Transverse colon (tissue), 4 donors: Measurements from ENCODE around the gene MRS2. TPM values are rescaled to one million over a fixed set of nuclear protein-coding genes. Genes with fewer than 3 reads are reported as not detected.

Source experiments
- DNase-seq: peaks from one replicate; pipeline ENCODE4 v3.0.0-alpha.2; 2019
- H3K27ac ChIP-seq, 4 donors: fragments of 200-600 bp; sonication (generic); 2 replicates each; pipeline ENCODE4 v1.5.1; 2016 to 2018; ENCODE audit warnings: inconsistent platforms in 4 of 4
- H3K27me3 ChIP-seq: fragments of 200-600 bp; sonication (generic); 2 replicates; pipeline ENCODE4 v1.5.1; 2017; ENCODE audit warnings: inconsistent platforms
- H3K36me3 ChIP-seq, 4 donors: fragments of 200-600 bp; sonication (generic); 2 replicates each; pipeline ENCODE4 v1.5.1; 2017 to 2019; ENCODE audit warnings: inconsistent platforms in 4 of 4
- H3K4me1 ChIP-seq, 4 donors: fragments of 200-600 bp; sonication (generic); 2 replicates each; pipeline ENCODE4 v1.5.1; 2017 to 2020; ENCODE audit warnings: inconsistent platforms in 4 of 4
- H3K4me3 ChIP-seq, 4 donors: fragments of 200-600 bp; sonication (generic); 1 replicate in 1 of 4; 2 replicates in 3 of 4; pipeline versions ENCODE4 v1.5.1 to v1.6.1; 2017 to 2019; ENCODE audit warnings: inconsistent platforms in 4 of 4
- H3K9me3 ChIP-seq, 2 donors: fragments of 200-600 bp; sonication (generic); 2 replicates each; pipeline ENCODE4 v1.5.1; 2017 to 2019; ENCODE audit warnings: inconsistent platforms in 2 of 2
- EP300 ChIP-seq: sonication (generic); formaldehyde crosslinking; IDR thresholded peaks from one replicate; pipeline ENCODE4 v1.6.1; 2017; ENCODE audit warnings: antibody characterized with exemption, low read depth
- POLR2A ChIP-seq: fragments of 450-650 bp; IDR thresholded peaks from one replicate; pipeline ENCODE4 v1.6.1; 2016; ENCODE audit warnings: antibody characterized with exemption, mild to moderate bottlenecking, moderate library complexity
- POLR2AphosphoS5 ChIP-seq, 3 donors: sonication (generic); formaldehyde crosslinking; IDR thresholded peaks; one replicate each; pipeline ENCODE4 v1.6.1; 2016; ENCODE audit warnings: antibody characterized with exemption in 3 of 3
- WGBS, 2 donors: methylation state at CpG; one replicate each; pipeline ENCODE4 v1.1.5; 2018; ENCODE audit warnings: low coverage in 1 of 2; 5-methylcytosine and 5-hydroxymethylcytosine counted together
- in situ Hi-C, 4 donors: fragments of 200-750 bp; cut with MboI; loops; one replicate each; pipeline versions ENCODE4 v1.15.0 to v1.15.1; 2017; ENCODE audit warnings: low sequenced_read_pairs in 3 of 4, low pct_ligation_motif_present in 1 of 4, low pct_unique_long_range_greater_than_20kb in 1 of 4
- intact Hi-C: fragments of 100-400 bp; cut with DNase I; formaldehyde crosslinking; loops from one replicate; pipeline ENCODE4 v1.15.1; 2023; ENCODE audit warnings: low total_unique reads
- total RNA-seq, 4 donors: library from RNA; depleted of rRNA; stranded (reverse); fragments of >200 nt; gene quantifications; one replicate each; pipeline ENCODE4 v1.1.0, GENCODE V29; 2016
- TF ChIP-seq, protein P1 (sequence below), 5 experiments: fragments of 200-600 bp in 3 of 5; fragments of 450-650 bp in 2 of 5; sonication (generic) in 3 of 5; IDR thresholded peaks; 1 replicate in 2 of 5; 2 replicates in 3 of 5; pipeline ENCODE4 v1.5.1; 2016 to 2017; ENCODE audit warnings: antibody characterized with exemption in 5 of 5, inconsistent platforms in 3 of 5, mild to moderate bottlenecking in 2 of 5, moderate library complexity in 1 of 5

The MRS2 gene
- total RNA-seq, 4 donors from 2014 or later, result 18.7 to 45.3 (median 33.5) TPM

DNA sequence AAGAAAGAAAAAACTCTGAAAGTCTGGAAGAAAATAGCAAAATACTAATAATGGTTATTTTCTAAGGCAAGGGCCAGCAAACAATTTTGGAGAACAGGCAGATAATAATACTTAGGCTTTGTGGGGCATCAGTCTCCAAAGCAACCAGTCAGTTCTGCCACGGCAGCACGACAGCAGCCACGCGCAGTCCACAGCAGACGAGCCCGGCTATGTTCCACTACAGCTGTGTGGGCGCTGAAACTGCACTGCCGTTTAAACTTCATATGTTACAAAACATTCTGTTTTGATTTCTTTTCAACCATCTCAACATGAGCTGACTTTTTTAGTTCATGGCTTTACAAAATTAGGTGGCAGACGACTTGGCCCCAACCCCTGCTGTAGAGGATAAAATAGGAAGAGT lies 29.9 kb downstream of the MRS2 start:
- no peaks in the 10 kb centered on the region for H3K27me3 ChIP-seq
- in situ Hi-C loops, result loop anchor here in 3 of 4 donors (10.0 to 25.0 kb wide), 3 partner anchors 72 to 255 kb away; no protein-coding TSS in a partner anchor
- H3K4me1 ChIP-seq, result no peaks in the 10 kb centered on the region
- TF ChIP-seq EP300, result no peak
- intact Hi-C loops, result no loop called here
- H3K27ac ChIP-seq, result no peak overlapping the region
- 75 to 94% methylated on average over 1 to 9 of the region's 9 CpGs for WGBS, 2 donors
- no peak overlapping the region for H3K4me3 ChIP-seq
- H3K9me3 ChIP-seq, result no peaks in the 10 kb centered on the region
- DNase-seq, result no peak
- H3K36me3 ChIP-seq, result no peaks in the 10 kb centered on the region

DNA sequence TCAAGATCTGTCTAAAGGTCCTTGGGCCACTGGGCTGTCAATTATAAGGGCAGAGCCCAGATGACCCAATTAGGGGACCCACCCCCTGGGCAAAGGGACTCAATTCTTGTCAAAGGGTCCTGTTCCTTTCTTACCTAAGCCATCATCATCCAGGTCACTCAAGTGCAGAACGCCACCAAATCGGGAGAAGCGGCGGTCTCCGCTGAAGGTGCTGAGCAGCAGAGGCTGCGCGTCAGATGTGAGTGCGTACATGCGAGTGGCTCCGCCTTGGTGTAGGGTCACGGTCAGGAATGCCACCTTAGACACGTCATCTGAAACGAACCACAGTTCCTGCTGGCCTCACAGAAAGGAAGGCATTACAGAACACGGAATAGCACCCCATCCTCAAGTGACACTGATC lies 34.2 kb downstream of the MRS2 start:
- intact Hi-C loops (no loop called here), in situ Hi-C loops (loop anchor here in 3 of 4 donors (10.0 to 25.0 kb wide), 3 partner anchors 68 to 250 kb away; no protein-coding TSS in a partner anchor)
- no peak overlapping the region for H3K4me3 ChIP-seq
- no peaks in the 10 kb centered on the region for H3K4me1 ChIP-seq
- H3K27ac ChIP-seq, result no peak overlapping the region
- 97% methylated on average over 14 of the region's 14 CpGs; no CpG with 5 or more reads in 1 of the 2 donors for WGBS, 2 donors
- no peak for TF ChIP-seq POLR2A
- TF ChIP-seq POLR2AphosphoS5 (IDR thresholded peaks at IDR 0.05), result no peak
- TF ChIP-seq, protein P1, sequence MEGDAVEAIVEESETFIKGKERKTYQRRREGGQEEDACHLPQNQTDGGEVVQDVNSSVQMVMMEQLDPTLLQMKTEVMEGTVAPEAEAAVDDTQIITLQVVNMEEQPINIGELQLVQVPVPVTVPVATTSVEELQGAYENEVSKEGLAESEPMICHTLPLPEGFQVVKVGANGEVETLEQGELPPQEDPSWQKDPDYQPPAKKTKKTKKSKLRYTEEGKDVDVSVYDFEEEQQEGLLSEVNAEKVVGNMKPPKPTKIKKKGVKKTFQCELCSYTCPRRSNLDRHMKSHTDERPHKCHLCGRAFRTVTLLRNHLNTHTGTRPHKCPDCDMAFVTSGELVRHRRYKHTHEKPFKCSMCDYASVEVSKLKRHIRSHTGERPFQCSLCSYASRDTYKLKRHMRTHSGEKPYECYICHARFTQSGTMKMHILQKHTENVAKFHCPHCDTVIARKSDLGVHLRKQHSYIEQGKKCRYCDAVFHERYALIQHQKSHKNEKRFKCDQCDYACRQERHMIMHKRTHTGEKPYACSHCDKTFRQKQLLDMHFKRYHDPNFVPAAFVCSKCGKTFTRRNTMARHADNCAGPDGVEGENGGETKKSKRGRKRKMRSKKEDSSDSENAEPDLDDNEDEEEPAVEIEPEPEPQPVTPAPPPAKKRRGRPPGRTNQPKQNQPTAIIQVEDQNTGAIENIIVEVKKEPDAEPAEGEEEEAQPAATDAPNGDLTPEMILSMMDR (IDR thresholded peaks at IDR 0.05), result no peak
- H3K27me3 ChIP-seq, result no peaks in the 10 kb centered on the region
- no peaks in the 10 kb centered on the region for H3K9me3 ChIP-seq
- DNase-seq, result no peak
- no peaks in the 10 kb centered on the region for H3K36me3 ChIP-seq

DNA sequence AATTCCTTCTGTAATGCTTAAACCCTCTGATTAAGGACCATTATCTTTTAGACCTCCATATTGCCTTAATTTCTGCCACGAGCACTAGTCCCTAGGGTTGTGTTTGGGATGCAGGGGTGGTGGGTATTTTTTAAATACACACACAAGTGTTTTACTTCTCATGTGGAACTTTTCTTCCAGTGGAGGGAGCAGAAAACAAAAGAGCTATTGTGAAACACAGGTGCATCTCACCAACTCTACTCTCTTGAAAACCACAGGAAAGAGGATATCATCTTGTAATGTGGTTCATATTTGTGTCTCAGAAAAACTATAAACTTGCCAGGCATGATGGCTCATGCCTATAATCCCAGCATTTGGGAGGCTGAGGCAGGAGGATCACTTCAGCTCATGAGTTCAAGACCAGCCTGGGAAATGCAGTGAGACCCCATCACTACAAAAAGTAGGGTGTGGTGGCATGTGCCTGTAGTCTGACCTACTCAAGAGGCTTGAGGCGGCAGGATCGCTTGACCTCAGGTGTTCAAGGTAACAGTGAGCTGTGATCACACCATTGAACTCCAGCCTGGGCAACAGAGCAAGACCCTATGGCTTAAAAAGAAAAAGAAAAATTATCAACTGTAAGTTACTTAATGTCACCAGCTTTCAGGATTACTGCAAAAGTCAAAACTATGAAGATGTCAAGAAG lies 37.3 kb downstream of the MRS2 start:
- no peak overlapping the region for H3K27ac ChIP-seq
- no peak overlapping the region for H3K4me3 ChIP-seq
- in situ Hi-C loops, result loop anchor here in 3 of 4 donors (10.0 to 25.0 kb wide), 3 partner anchors 65 to 247 kb away; no protein-coding TSS in a partner anchor
- no peak for DNase-seq
- no peaks in the 10 kb centered on the region for H3K27me3 ChIP-seq
- no peaks in the 10 kb centered on the region for H3K4me1 ChIP-seq
- H3K36me3 ChIP-seq, result no peaks in the 10 kb centered on the region
- 86 to 88% methylated on average over 2 to 3 of the region's 3 CpGs for WGBS, 2 donors
- intact Hi-C loops, result no loop called here
- TF ChIP-seq EP300 (no peak), POLR2AphosphoS5 (IDR thresholded peaks at IDR 0.05) (no peak), POLR2A (no peak)
- TF ChIP-seq, protein P1 (IDR thresholded peaks at IDR 0.05), result no peak
- H3K9me3 ChIP-seq, result no peaks in the 10 kb centered on the region

DNA sequence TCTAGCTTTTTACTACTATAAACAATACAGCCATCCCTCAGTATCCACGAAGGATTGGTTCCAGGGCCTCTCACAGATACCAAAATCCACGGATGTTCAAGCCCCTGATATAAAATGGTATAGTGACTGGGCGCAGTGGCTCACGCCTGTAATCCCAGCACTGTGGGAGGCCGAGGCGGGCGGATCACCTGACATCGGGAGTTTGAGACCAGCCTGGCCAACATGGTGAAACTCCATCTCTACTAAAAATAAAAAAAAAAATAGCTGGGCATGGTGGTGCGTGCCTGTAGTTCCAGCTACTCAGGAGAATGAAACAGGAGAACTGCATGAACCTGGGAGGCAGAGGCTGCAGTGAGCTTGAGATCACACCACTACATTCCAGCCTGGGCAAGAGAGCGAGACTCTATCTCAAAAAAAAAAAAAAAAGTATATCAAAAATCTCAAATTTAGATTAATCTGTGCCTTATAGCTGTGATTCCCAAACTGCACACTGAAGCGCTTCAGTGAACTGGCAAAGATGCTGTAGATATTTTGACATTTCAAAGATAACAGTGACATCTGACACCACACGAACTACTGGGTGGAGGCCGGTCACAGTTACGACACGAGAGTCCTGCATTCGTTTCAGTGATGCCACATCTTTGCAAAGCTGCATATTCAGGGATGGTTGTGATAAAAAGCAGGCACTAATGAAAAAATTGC lies 38.3 kb downstream of the MRS2 start:
- H3K4me3 ChIP-seq, result no peak overlapping the region
- whole genome bisulfite sequencing, 2 donors, result 82 to 86% methylated on average over 16 of the region's 16 CpGs
- TF ChIP-seq EP300, result no peak
- no peak for TF ChIP-seq POLR2AphosphoS5 (IDR thresholded peaks at IDR 0.05)
- TF ChIP-seq, protein P1 (IDR thresholded peaks at IDR 0.05), result no peak
- TF ChIP-seq POLR2A, result no peak
- in situ Hi-C loops, result loop anchor here in 1 of 4 donors (25.0 kb wide), 1 partner anchor 246 kb away; no protein-coding TSS in a partner anchor
- no peak overlapping the region for H3K27ac ChIP-seq
- no peaks in the 10 kb centered on the region for H3K36me3 ChIP-seq
- DNase-seq, result no peak
- no peaks in the 10 kb centered on the region for H3K27me3 ChIP-seq
- H3K9me3 ChIP-seq, result no peaks in the 10 kb centered on the region
- intact Hi-C loops, result no loop called here
- no peaks in the 10 kb centered on the region for H3K4me1 ChIP-seq
